ENCODE data around the gene INS.
"Not testable (repeated sequence)": the region's sequence is repeated elsewhere in the genome, so short reads cannot be mapped to it uniquely, and the experiment has no call there.

INS gene

DNA sequence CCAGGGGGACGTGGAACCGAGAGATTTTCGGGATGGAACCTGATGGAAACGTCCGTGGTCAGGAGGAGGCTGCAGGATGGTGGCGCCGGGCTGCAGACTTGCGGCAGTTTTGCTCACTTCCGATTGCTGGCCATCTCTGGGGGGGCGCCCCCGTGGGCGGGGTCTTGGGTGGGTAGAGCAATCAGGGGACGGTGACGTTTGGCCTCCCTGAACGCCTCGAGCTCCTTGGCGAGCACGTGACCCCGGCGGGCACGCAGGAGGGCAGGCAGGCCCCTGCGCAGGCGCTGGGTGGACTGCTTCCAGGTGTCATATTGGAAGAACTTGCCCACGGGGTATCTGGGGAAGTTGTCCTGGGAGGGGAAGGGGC lies 28.2 kb downstream of the INS start:
- DNase-seq (ENCODE audit: low read depth, low spot score), result no peak

DNA sequence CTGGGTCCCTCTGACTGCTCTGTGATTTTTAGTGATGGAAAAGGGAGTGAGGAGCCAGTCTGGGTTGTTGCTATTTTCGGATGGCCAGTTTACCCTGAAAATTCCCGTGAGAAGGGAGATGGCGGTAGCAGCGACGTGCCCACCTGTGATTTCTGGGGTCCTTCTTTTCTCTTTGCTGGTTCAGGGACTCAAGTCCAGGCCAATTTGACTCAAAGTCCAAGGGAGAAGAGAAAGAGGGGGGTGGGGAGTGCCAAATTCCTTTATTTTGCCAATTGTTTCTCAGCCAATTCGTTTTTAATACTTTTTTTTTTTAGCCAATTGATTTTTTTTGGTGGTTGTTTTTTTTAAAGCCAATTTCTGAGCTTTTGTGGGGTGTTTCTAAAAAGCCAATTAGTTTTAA lies 28.8 kb downstream of the INS start:
- DNase-seq (ENCODE audit: low read depth, low spot score), result no peak

DNA sequence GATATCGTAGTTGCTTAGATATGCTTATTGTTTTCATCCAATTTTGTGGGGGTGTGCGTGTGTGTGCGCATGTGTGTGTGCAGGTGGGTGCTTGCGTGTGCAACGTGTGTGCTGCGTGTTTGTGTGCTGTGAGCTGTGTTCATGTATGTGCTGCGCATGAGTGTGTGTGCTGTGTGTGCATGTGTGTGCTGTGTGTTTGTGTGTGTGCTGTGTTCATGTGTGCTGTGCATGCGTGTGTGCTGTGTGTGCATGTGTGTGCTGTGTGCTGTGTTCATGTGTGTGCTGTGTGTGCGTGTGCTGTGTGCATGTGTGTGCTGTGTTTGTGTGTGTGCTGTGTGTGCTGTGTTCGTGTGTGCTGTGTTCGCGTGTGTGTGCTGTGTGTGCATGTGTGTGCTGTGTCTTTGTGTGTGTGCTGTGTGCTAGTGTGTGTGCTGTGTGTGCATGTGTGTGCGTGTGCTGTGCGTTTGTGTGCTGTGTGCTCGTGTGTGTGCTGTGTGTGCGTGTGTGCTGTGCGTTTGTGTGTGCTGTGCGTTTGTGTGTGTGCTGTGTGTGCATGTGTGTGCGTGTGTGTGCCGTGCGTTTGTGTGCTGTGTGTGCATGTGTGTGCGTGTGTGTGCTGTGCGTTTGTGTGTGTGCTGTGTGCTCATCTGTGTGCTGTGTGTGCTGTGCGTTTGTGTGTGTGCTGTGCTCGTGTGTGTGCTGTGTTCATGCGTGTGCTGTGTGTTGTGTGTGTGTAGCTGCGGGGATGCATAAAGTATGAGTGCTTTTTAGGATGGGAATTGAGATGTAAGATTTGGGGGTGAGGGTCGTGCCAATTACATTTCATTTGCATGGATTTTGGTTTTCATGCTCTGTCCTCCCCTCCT lies 29.4 kb downstream of the INS start:
- DNase-seq (ENCODE audit: low read depth, low spot score), result no peak

DNA sequence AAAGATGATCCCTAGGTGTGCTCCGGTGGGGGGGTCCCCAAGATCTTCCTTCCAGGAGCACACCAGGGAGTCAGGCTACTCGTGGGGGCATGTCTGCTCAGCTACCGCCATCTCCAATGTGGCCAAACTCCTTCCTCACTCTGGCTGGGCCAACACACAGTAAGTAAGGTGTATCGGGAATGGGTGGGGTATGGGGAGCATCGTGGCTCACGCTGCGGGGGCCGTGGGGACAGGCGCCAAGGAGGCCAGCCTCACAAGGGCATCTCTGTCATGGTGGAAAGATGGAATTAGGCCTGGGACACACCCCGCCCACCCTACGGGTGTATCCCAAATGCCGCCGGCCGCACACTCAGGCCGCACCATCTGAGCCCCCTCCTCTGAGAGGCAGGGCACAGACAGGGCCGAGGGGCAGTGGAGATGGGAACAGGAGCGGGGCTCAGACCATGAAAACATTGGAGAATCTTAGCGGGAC lies 30.1 kb downstream of the INS start:
- no peak for DNase-seq (ENCODE audit: low read depth, low spot score)

DNA sequence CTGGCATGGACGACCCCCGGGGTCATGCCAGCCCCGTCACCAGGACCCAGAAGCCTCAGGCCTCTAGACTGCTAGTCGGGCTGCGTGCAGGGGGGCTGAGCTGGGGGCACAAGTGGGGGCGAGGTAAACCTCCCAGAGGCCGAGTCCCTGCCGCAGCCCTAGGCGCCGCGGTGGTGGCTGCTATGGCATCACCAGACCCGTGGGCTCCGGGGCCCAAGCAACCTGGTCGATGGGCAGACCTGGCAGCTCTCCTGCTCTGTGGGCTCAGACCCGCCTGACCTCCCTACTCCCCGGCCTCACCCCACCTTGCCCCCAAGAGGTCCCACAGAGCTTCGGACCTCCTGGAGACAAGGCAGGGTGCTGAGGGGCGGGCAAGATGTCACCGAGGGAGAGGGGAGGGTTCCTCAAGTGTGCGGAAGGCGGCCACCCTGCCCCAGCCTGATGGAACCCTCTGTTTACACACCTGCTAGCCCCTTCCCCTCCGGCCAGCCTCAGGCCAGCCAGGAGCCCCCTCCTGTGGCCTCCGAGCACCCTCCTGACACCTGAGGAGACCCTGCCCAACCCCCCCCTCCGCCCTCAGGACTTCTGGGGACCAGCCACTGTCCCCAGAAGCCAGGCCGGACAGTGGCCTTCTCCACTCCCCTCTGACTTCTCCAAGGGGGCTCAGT lies 31.2 kb downstream of the INS start:
- no peak for DNase-seq (ENCODE audit: low read depth, low spot score)

- DNase-seq (ENCODE audit: low read depth, low spot score), result no peak
These were observed 31.7 kb downstream of the INS start for GRCh38 chr11:2129308-2129698.

- no peak for DNase-seq (ENCODE audit: low read depth, low spot score)
These were observed 32.3 kb downstream of the INS start for GRCh38 chr11:2128511-2129307.

DNA sequence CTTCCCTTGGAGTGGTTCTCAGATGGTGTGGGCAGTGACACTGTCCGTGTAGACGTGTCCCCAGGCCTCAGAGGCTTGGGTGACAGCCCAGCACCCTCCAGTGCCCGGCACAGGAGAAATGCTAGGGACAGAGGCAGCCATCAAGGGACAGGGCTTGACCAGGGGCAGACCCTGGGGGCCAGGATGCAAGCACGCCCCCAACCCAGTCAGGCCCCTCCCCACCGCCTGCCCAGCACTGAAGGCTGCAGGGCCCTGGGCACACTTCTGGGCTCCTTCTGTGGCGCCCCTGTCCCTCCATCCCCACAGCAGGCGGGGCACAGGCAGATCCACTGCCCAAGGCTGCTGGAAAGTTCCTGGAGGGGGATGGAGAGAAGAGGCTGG lies 32.9 kb downstream of the INS start:
- DNase-seq (ENCODE audit: low read depth, low spot score), result no peak

DNA sequence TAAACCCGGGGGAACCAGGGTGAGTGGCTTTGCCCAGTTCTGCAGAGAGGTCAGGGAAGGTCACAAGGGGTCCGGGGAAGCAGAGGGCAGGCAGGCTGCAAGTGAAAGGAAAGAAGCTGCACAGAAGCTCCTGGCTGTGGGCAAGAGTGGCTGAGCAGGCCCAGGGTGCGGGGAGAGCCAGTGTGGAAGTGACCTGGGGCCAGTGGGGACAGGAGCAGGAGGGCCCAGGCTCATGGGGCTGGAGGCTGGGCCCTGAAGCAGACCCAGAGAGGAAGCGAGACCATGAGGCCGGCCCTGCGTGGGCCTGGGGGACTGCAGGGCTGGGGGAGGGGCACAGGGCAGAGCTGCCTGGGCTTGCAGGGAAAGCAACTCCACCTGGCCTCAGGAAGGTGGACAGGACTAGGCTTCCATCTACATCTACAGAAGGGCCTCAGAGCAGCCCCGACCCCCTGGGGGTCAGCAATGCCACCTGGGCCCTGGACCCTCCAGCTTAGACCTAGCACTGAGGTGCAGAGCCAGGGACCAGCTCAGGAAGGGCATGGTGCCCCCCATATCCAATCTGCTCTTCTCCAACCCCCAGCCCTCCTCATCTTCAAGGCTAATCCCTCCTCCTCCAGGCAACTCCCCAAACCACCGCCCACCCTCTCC lies 33.4 kb downstream of the INS start:
- no peak for DNase-seq (ENCODE audit: low read depth, low spot score)

- no peak for DNase-seq (ENCODE audit: low read depth, low spot score)
These were observed 34.4 kb downstream of the INS start for GRCh38 chr11:2126520-2127085.

DNA sequence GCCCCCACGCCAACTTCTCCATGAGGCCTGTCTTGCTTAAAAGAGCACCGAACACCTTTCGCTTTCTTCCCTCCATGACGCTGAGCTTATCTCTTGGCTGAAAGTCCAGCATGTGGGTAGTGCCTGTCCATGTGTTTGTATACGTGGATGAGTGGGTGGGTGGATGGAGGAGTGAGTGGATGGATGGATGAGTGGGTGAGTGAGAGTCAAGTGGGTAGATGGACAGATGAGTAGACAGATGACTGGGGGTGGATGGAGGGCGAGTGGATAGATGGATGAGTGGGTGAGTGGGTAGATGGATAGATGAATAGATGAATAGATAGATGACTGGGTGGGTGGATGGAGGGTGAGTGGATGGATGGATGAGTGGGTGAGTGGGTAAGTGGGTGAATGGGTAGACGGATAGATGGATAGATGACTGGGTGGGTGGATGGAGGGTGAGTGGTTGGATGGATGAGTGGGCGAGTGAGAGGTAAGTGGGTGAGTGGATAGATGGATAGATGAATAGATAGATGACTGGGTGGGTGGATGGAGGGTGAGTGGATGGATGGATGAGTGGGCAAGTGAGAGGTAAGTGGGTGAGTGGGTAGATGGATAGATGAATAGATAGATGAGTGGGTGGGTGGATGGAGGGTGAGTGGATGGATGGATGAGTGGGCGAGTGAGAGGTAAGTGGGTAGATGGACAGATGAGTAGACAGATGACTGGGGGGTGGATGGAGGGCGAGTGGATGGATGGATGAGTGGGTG lies 36.1 kb downstream of the INS start:
- DNase-seq (ENCODE audit: low read depth, low spot score), result not testable (repeated sequence)

- DNase-seq (ENCODE audit: low read depth, low spot score), result no peak
These were observed 37.4 kb downstream of the INS start for GRCh38 chr11:2123628-2123960.

GRCh38 chr11:2122907-2123627 lies 37.9 kb downstream of the INS start:
- DNase-seq (ENCODE audit: low read depth, low spot score), result no peak

- DNase-seq (ENCODE audit: low read depth, low spot score), result no peak
These were observed 38.6 kb downstream of the INS start for GRCh38 chr11:2122222-2122906.

DNA sequence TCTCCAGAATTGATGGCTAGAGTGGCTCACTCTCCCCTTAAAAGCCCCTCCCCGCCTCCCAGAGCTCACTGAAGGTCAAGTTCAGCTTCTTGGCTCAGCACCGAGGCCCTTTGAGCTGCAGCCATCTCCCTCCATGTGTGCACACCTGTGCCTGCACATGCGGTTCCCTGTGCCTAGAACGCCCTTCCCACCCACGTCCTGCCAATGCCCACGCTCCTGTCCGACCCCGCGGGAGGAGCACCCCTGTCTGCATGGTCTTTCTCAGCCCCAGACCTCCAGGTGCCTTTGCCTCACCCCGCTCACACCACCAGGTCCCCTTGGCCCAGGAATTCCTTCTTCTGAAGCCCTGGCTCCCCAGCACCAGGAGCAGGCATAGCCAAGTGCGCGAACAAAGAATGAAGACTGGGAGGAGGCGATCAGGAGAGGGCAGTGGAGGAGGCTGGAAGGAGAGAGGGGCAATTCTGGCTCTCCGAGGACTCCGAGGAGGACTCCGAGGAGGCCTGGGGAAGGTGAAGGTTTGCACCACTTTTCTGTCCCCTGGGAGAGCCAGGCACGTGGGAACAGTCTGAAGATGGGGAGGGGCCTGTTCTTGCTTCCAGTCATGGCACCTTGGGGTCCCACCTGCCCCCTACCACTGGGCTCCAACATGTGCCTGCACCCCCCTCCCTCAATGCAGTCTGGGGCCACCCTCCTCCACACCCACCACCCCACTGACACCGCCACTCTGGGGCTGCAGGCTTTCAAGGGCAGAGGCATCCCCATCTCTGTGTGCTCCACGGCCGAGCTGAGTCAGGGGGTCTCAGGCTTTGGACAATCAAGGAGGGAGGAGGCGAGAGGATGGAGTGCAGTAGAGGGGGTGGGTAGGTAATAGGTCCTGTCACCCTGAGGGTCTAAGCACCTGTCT lies 39.5 kb downstream of the INS start:
- DNase-seq (ENCODE audit: low read depth, low spot score), result no peak

- no peak for DNase-seq (ENCODE audit: low read depth, low spot score)
These were observed 40.5 kb downstream of the INS start for GRCh38 chr11:2120359-2121100.

DNA sequence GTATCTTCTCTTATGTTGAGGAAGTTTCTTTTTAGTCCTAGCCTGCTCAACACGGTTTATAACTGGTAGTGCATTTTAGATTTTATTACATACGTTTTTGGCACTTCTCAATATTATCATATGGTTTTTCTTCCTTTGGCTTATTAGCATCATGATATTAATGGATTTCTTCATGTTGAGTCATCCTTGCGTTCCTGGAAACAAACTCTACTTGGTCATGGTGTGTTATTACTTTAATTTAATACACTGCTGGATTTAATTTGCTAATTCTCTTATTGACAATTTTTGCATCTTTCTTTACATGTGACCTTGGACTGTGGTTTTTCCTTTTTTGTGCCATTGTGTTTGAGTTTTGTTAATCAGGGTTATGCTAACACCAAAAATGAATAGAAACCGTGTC lies 42.3 kb downstream of the INS start:
- DNase-seq (ENCODE audit: low read depth, low spot score), result no peak

GRCh38 chr11:2116680-2117079 lies 44.3 kb downstream of the INS start:
- DNase-seq (ENCODE audit: low read depth, low spot score), result no peak

Data from activated naive CD8-positive, alpha-beta T cell treated with anti-CD3 and anti-CD28 coated beads, Interleukin-2, amount 50 U/mL, for 16 hours (primary cell).